T-helper 17 cell (primary cell): ENCODE measurements around the gene DPPA2. TPM values are rescaled to one million over a fixed set of nuclear protein-coding genes. Genes with fewer than 3 reads are reported as not detected.

Experiments used
- ATAC-seq: fragments of 150-1000 bp; cut with Tn5 transposase; 2 replicates; pipeline ENCODE4 v1.10.0; 2021; ENCODE audit warnings: mild to moderate bottlenecking, moderate library complexity
- DNase-seq, 3 donors: peaks; one replicate each; pipeline versions ENCODE4 v3.0.0 to v3.0.0-alpha.2; 2020 to 2021
- H3K9me3 ChIP-seq: one replicate; pipeline ENCODE4 v1.7.0; 2013; ENCODE audit warnings: low read length, mild to moderate bottlenecking; ENCODE audit not compliant: control insufficient read depth, poor library complexity, severe bottlenecking
- H3K27ac Mint-ChIP-seq: one replicate; pipeline ENCODE4 v1.8.0; 2022; ENCODE audit warnings: mild to moderate bottlenecking, moderate library complexity, mixed read lengths
- H3K27me3 Mint-ChIP-seq: one replicate; pipeline ENCODE4 v1.8.0; 2022; ENCODE audit warnings: mixed read lengths
- H3K36me3 Mint-ChIP-seq: one replicate; pipeline ENCODE4 v1.8.0; 2022; ENCODE audit warnings: low read depth, mixed read lengths
- H3K4me1 Mint-ChIP-seq: one replicate; pipeline ENCODE4 v1.8.0; 2022; ENCODE audit warnings: mild to moderate bottlenecking, mixed read lengths
- H3K4me3 Mint-ChIP-seq: one replicate; pipeline ENCODE4 v1.8.0; 2022; ENCODE audit warnings: mild to moderate bottlenecking, moderate library complexity, mixed read lengths
- total RNA-seq, 4 donors: library from RNA in 2 of 4; stranded (reverse) in 2 of 4; gene quantifications; one replicate each; pipeline ENCODE4 v1.2.3 and lab custom pipeline; 2022 to 2026

DPPA2 gene
- total RNA-seq, 2 donors from 2014 or later = not detected

DNA sequence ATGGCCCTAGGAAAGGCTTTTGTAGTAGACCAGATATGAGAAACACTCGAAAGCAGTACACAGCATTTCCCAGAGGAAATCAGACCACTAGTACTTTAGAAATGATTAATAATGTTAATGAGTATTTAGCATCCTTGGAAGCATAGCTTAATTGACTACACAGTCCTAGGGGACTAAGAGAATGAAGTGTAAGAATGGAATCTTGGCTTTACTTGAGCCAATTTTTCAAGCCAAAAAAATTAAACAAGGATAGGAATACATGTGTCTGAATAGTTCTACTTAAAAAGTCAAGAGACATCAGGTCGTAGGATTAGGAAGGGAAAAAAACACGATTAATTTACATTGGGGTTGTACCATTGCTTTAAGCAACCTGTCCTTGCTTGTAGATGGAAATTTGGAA, 38.2 kb downstream of the DPPA2 start:
- H3K27me3 Mint-ChIP-seq = peaks cover 9% of the 10 kb centered on the region
- H3K36me3 Mint-ChIP-seq = no peaks in the 10 kb centered on the region
- no peak overlapping the region for H3K4me3 Mint-ChIP-seq
- no peaks in the 10 kb centered on the region for H3K9me3 ChIP-seq
- DNase-seq (no peak), ATAC-seq (no peak)
- peaks cover 2% of the 10 kb centered on the region for H3K4me1 Mint-ChIP-seq
- H3K27ac Mint-ChIP-seq = no peak overlapping the region

DNA sequence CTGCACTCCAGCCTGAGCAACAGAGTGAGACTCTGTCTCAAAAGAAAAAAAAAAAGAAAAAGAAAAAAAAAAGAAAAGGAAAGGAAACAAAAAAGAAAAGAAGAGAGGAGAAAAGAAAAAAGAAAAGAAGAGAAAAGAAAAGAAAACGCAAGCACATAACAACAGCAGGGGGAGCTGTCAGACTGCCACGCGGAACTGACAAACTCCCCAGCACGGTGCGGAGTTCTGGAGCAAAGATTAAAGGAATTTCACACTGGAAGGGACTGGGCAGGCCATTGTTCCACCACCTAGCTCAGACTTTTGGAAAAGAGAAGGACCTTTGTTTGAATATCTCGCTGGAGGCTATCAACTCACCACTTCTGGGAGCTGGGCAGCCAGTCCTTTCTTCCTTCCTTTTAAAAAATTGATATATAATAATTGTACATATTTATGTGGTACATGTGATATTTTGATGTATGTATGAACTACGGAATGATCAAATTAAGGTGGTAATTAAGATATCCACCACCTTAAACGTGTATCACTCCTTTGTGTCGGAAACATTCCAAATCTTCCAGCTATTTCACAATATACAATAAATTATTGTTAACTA, 40.5 kb downstream of the DPPA2 start:
- ATAC-seq (no peak), DNase-seq (no peak)
- no peaks in the 10 kb centered on the region for H3K36me3 Mint-ChIP-seq
- no peaks in the 10 kb centered on the region for H3K9me3 ChIP-seq
- H3K4me3 Mint-ChIP-seq = no peak overlapping the region
- H3K4me1 Mint-ChIP-seq = peaks cover 2% of the 10 kb centered on the region
- H3K27ac Mint-ChIP-seq = no peak overlapping the region
- H3K27me3 Mint-ChIP-seq = peaks cover 9% of the 10 kb centered on the region

DNA sequence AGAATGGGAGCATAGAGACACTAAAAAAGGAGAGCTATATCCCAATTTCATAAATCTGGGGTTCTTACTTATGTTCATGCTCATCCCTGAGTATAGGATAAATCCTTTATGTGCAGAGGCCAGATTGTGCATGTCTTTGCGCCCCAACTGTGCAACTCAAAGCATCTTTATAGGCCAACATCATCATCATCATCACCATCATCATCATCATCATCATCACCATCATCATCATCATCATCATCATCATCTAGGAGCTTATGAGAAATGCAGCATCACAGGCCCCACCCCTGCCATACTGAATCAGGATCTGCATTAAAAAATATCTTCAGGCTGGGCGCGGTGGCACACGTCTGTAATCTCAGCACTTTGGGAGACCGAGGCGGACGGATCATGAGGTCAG, 45.5 kb downstream of the DPPA2 start:
- H3K4me1 Mint-ChIP-seq = no peaks in the 10 kb centered on the region
- H3K9me3 ChIP-seq = no peaks in the 10 kb centered on the region
- no peak overlapping the region for H3K4me3 Mint-ChIP-seq
- H3K36me3 Mint-ChIP-seq = no peaks in the 10 kb centered on the region
- no peak overlapping the region for H3K27ac Mint-ChIP-seq
- DNase-seq = no peak
- no peak for ATAC-seq
- H3K27me3 Mint-ChIP-seq = no peaks in the 10 kb centered on the region

DNA sequence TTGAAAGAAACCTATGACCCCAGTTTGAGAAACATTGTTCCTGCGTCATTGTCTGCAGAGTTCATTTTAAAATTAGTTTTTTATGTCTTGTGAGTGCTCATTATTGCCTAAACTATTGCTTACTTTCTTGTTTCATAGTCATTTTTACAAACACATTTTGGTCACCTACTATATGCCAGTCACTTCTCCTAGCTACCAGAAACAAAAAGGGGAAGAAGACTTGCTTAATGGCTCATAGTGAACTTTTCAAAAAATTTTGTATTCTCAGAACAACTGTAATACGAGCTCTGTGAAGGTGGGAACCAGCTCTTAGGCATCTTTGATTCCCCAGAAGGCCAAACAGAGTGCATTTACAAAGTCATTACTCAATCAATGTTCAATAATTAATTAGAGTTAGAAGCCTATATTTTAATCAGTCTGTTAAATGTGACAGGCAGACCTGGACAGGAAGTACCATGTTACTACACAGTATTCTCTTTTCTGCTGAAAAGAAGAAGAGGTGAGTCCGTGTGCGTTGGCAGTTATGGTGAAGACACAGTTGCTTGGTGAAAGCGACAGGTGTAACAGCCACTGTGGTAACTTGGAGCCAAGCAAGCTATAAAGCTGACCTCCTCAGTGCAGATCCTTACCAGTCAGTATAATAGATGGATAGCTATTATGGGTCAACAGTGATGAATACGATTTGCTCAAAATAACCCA, 46.6 kb downstream of the DPPA2 start:
- Mint-ChIP-seq H3K36me3 (no peaks in the 10 kb centered on the region), H3K4me3 (no peak overlapping the region), H3K4me1 (no peaks in the 10 kb centered on the region), H3K27ac (no peak overlapping the region), H3K27me3 (no peaks in the 10 kb centered on the region)
- H3K9me3 ChIP-seq = no peaks in the 10 kb centered on the region
- ATAC-seq = no peak
- DNase-seq = no peak

DNA sequence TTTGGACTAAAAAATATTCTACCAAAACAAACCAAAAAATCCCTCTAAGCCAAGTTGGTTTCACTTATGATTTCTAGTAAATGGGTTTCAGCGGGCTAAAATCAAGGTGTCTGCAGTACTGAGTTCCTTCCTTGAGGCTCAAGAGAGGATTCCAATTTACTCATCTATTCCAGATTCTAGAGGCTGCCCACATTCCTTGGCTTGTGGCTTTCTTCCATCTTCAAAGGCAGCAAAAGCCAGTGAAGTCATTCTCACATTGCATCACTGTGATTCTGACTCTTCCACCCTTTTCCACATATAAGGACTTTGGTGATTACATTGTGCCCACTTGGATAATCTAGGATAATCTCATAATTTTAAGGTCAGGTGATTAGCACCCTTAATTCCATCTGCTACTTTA, 48.1 kb downstream of the DPPA2 start:
- no peak for DNase-seq
- Mint-ChIP-seq H3K27me3 (peaks cover 6% of the 10 kb centered on the region), H3K4me1 (no peaks in the 10 kb centered on the region), H3K27ac (no peak overlapping the region), H3K4me3 (no peak overlapping the region), H3K36me3 (no peaks in the 10 kb centered on the region)
- no peak for ATAC-seq
- H3K9me3 ChIP-seq = no peaks in the 10 kb centered on the region

DNA sequence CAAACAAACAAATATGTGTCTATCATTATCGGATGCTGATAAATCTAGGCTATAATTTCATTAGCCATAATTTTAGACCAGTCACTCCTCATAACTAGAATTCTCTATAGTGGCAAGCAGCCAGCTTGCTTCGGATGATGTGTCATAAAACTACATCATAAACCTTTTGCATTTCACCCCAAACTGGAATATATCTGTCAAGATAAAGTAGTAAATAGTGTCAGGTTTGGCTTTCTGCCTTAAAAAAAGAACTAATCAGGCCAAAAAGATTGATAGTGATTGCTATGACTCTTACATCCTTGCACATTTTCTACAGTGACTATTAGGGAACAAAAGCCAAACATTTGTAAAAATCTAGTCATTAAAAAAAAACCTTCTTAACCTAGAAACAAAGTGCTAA, 51.0 kb downstream of the DPPA2 start:
- Mint-ChIP-seq H3K4me3 (no peak overlapping the region), H3K4me1 (no peaks in the 10 kb centered on the region), H3K27me3 (peaks cover 9% of the 10 kb centered on the region), H3K27ac (no peak overlapping the region), H3K36me3 (no peaks in the 10 kb centered on the region)
- no peaks in the 10 kb centered on the region for H3K9me3 ChIP-seq
- no peak for ATAC-seq
- no peak for DNase-seq

DNA sequence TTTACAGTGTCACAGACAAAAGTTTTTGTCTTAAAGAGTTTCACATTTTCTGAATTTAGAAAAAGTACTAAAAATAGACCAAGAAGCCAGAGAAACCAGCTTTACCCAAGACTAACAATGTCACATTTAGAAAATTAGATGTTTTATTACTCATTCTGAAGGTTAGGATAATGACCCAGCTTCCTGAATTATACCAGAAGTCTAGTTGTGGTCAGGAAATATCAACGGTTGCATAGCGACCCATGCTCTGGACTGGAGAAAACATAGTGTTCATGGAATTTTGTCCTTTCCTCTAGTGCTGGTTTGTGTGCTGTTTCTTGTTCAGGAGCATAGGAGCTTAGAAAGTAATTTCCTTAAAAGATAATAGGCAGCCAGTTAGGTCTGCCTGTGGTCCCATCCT, 59.0 kb downstream of the DPPA2 start:
- Mint-ChIP-seq H3K4me1 (no peaks in the 10 kb centered on the region), H3K27ac (no peak overlapping the region), H3K27me3 (peaks cover 7% of the 10 kb centered on the region), H3K4me3 (no peak overlapping the region), H3K36me3 (no peaks in the 10 kb centered on the region)
- DNase-seq = no peak
- no peak for ATAC-seq
- no peaks in the 10 kb centered on the region for H3K9me3 ChIP-seq

DNA sequence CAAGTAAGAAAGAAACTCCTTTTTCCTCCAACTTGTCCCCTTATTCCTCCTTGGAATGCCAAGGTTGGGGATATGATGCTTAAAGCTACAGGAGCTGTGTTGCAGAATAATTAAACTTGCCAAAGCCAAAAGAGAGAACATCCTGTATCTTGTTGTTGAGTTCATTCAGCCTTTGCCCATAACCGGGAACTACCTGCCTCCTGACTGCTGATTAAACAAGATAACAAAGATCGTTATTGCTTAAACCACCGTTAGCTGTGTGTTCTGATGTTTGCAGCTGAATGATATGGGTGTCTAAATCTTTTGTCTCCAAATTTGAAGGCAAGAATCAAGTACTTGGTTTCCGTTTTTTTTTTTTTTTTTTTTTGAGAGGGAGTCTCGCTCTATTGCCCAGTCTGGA, 61.5 kb downstream of the DPPA2 start:
- no peaks in the 10 kb centered on the region for H3K9me3 ChIP-seq
- Mint-ChIP-seq H3K4me3 (no peak overlapping the region), H3K27ac (no peak overlapping the region), H3K4me1 (no peaks in the 10 kb centered on the region), H3K27me3 (peaks cover 6% of the 10 kb centered on the region), H3K36me3 (no peaks in the 10 kb centered on the region)
- DNase-seq (no peak), ATAC-seq (no peak)

DNA sequence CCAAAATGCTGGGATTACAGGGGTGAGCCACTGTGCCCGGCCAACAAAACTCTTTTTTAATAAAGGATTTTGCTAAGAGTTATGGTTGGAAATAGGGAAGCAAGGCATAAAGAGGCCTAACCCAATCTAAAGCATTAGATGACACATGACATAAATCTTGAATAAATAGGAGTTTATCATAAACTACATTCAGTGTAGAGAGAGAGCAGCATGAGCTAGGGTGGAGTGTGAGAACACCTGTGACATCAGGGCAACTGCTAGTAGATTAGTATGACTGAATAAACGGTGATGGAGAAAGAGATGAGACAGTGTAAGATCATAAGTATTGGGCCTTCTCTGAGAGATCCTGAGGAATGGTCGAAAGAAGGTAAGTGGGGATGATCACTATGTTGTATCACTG, 63.7 kb downstream of the DPPA2 start:
- H3K36me3 Mint-ChIP-seq = no peaks in the 10 kb centered on the region
- no peaks in the 10 kb centered on the region for H3K4me1 Mint-ChIP-seq
- no peak for DNase-seq

More for the DNA sequence above, 63.7 kb downstream of the DPPA2 start:
- Mint-ChIP-seq H3K27me3 (no peaks in the 10 kb centered on the region), H3K4me3 (no peak overlapping the region), H3K27ac (no peak overlapping the region)
- H3K9me3 ChIP-seq = no peaks in the 10 kb centered on the region
- ATAC-seq = no peak

Other genes starting within 250 kb of the DPPA2 start
- gene MORC1, start 198.4 kb downstream of the DPPA2 start, total RNA-seq = under 1 TPM in 1 of 2 donors, not detected in 1; 0.68 TPM
- gene C3orf85, start 179.8 kb downstream of the DPPA2 start, total RNA-seq = not detected
- gene DPPA4, start 21.0 kb upstream of the DPPA2 start, total RNA-seq = under 1 TPM in 1 of 2 donors, not detected in 1; 0.21 TPM